HUDEP-2 (cell line): ENCODE measurements around the gene AOAH.
"Not testable (repeated sequence)": the region's sequence is repeated elsewhere in the genome, so short reads cannot be mapped to it uniquely, and the experiment has no call there.

Experiments used
- DNase-seq, 76 experiments: peaks; one replicate each; lab custom pipeline; 2025; ENCODE audit not compliant: unreplicated experiment in 76 of 76; lab: John Stamatoyannopoulos, UW

The AOAH gene

DNA sequence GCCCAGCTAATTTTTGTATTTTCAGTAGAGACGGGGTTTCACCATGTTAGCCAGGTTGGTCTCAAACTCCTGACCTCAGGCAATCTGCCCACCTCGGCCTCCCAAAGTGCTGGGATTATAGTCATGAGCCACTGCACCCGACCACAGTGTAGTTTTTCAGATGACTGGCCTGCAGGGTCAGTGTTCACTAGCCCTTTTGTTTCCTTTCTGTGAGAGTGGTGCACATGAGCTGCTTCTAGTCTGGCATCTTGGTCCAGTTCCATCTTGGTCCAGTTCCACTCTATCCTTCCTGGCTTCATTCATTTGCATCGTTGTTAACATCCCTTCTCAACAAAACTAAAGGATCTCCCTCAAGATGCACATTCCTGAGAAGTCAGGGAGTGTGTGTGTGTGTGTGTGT, 240.4 kb downstream of the AOAH start:
- DNase-seq, result not testable (repeated sequence)

- DNase-seq, result no peak
Measured at GRCh38 chr7:36478745-36479144, 245.5 kb downstream of the AOAH start.

DNA sequence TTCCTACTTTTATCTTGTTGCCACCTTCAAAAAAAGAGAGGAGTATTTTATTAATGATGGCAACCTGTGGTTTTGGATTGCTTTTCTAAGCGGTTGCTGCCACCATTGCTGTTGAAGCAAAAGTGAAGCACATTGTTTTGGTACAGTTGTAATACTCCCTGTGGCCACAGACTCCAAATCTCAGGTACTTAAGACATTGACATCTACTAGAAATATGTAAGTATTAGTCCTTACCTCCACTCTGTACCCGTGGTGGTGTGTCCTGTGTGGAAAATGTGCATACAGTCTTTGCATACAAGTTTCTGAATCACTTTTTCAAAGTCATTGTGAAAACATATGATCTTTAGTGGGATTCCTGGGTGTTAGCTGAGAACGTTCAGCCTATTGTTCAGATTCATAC, 248.9 kb downstream of the AOAH start:
- DNase-seq, result no peak

DNA sequence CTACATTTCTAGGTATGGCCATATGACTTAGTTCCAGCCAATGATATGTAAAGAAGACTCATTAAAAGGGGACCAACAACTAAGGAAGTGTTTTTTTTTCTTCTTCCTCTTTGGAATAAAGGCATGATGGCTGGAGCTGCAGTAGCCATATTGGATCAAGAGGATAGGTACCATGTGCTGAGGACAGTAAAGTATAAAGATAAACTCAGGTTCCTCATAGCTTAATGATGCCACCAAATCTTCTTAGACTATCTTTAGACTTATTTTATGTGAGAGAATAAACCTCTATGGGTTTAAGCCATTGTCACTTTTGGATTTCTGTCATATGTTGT, 249.3 kb downstream of the AOAH start:
- no peak for DNase-seq

GRCh38 chr7:36474283-36475010, 249.8 kb downstream of the AOAH start:
- peak in 16 of 76 experiments; percentile 1 to 39 (median 22) for DNase-seq

GRCh38 chr7:36473454-36474282, 250.6 kb downstream of the AOAH start:
- DNase-seq, result peak in 34 of 76 experiments; percentile 9 to 50 (median 24)

DNA sequence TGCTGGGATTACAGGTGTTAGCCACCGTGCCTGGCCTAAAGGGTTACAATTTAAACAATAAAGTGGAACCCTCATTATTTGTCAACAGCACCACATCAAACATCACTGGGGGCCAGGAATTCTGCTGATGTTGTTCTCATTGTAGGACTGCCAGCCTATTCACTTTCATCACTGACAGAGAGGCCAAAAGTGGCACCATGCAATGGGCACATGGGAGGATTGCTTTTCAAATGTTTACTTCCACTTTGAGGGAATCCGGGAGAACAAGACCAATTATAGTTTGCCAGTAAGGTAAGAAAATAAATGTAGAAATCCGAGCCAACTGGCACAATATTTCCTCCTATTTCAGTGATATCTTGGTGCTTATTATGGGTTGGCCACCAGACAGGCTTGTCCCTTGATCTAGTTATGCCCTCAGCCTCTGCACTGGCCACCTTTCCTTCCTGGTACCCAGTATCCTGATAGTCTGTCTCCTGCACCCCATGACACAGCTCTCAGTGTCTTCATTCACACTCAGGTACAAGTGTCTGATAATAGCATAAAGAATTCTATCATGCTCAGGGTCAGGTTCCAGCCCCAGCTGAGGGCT, 252.1 kb downstream of the AOAH start:
- DNase-seq, result no peak

DNA sequence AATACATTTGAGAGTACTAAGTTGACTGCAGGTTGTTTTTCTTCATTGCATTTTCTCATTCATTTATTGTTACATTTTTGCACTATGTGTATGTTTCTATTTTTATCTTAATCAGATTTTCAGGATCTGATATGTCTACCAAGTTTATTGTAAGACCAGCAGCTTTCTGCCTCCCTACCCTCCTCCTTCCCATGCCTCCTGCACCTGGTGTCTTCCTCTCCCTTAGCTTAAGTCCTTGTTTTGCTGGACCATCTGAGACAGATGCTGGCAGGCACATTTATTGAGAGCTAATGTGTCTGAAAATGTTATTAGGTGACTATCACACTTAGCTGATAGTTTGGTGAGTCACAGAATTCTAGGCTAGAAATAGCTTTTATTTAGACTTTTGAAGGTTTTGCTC, 255.1 kb downstream of the AOAH start:
- no peak for DNase-seq

DNA sequence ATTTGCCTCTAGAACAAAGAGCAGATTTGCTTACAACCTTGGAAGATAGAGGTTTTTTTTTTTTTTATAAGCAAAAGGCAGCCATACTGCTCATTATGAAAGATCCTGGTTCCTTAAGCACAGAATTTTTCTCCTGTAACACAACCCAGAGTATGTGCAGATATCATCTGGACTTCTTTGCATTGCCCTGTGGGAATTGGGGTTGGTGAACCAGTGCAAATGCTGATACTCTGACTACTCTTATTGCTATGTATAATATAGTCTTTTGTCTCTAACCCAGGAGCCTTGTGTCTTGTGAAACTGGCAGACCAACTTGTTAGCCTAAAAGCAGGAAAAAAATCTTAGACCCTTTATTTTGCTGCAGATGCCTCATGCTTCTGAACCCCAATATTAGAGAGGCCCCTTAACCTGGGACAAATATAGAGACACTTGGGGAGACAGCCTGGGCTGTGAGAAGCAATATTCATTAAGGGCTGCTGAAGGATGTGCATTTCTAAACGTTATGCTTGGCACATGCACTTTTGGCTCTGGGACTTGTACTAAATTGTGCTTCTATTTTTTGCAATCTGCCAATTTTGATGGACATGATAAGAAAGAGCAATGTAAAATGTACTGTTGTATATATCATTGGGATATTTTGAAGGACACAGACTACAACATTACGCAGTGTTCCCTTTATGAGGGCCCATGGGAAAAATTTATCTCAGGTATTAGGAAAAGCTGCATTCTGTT, 255.8 kb downstream of the AOAH start:
- DNase-seq, result no peak

DNA sequence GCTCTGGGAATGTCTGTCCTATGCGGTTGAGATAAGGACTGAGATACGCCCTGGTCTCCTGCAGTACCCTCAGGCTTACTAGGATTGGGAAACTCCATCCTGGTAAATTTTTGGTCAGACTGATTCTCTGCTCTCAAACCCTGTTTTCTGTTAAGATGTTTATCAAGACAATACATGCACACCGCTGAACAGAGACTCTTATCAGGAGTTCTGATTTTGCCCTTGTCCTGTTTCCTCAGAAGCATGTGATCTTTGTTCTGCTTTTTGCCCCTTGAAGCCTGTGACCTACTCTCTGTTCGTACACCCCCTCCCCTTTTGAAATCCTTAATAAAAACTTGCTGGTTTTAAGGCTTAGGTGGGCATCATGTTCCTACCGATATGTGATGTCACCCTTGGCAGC, 258.3 kb downstream of the AOAH start:
- not testable (repeated sequence) for DNase-seq

DNA sequence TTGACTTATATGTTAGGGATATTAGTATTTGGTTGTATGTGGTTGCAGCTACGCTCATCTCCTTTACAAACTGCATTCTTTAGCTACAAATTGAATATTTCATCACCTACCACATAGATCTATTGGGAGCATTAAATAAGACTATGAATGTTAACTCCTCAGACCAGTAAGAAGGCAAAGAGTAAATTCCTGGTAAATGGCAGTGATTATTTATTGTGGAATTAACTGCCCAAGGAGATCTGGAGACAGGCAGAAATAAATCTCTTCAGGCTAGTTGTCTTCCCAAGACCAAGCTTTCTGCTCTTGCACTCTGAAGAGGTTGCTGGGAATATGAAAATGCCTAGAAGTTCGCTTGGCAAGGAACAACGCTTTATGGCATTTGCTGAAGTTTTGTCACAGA, 260.0 kb downstream of the AOAH start:
- DNase-seq, result no peak
